Vagina (tissue), 2 donors: Measurements from ENCODE around the gene STEAP1.

Source experiments
- POLR2A ChIP-seq, 2 donors: fragments of 450-650 bp; IDR thresholded peaks; one replicate each; pipeline ENCODE4 v1.6.1; 2017; ENCODE audit warnings: antibody characterized with exemption in 2 of 2, mild to moderate bottlenecking in 2 of 2, moderate library complexity in 2 of 2
- POLR2AphosphoS5 ChIP-seq, 2 donors: sonication (generic); formaldehyde crosslinking; IDR thresholded peaks; one replicate each; pipeline ENCODE4 v1.9.0; 2017; ENCODE audit warnings: antibody characterized with exemption in 2 of 2, mild to moderate bottlenecking in 2 of 2, low read depth in 1 of 2; ENCODE audit not compliant: insufficient read depth in 1 of 2
- TF ChIP-seq, protein P1 (sequence below), 3 experiments: fragments of 450-650 bp in 2 of 3; fragments of 200-600 bp in 1 of 3; sonication (generic) in 1 of 3; IDR thresholded peaks; one replicate each; pipeline ENCODE4 v1.5.1; 2017 to 2019; ENCODE audit warnings: antibody characterized with exemption in 3 of 3, mild to moderate bottlenecking in 2 of 3, moderate library complexity in 2 of 3

DNA sequence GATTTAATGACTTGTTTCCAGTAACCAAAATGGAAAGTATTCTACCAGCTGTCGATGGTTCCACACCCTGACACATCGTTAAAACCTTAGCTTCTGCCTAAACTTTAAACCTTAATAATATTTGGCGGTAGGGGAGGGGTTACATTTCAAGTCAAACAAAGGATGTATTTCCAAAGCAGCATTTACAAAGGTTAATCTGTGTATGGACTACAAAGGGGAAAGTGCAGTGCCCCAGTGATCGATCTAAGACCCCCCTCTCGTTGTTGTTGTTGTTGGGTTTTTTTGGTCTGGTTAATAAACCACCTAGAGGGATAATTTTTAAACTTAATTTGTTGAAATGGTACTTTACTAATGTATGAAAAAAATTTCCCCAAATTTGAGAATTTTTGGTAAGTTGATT is 56.2 kb downstream of the STEAP1 start:
- TF ChIP-seq POLR2A (IDR thresholded peaks at IDR 0.05), result no peak
- no peak for TF ChIP-seq POLR2AphosphoS5 (IDR thresholded peaks at IDR 0.05; ENCODE audit: insufficient read depth in 1 of 2, low read depth in 1 of 2)
- TF ChIP-seq, protein P1, sequence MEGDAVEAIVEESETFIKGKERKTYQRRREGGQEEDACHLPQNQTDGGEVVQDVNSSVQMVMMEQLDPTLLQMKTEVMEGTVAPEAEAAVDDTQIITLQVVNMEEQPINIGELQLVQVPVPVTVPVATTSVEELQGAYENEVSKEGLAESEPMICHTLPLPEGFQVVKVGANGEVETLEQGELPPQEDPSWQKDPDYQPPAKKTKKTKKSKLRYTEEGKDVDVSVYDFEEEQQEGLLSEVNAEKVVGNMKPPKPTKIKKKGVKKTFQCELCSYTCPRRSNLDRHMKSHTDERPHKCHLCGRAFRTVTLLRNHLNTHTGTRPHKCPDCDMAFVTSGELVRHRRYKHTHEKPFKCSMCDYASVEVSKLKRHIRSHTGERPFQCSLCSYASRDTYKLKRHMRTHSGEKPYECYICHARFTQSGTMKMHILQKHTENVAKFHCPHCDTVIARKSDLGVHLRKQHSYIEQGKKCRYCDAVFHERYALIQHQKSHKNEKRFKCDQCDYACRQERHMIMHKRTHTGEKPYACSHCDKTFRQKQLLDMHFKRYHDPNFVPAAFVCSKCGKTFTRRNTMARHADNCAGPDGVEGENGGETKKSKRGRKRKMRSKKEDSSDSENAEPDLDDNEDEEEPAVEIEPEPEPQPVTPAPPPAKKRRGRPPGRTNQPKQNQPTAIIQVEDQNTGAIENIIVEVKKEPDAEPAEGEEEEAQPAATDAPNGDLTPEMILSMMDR (IDR thresholded peaks at IDR 0.05), result no peak
